Colonic mucosa (tissue), 4 donors: Measurements from ENCODE around the gene COX4I2. TPM values are rescaled to one million over a fixed set of nuclear protein-coding genes. Genes with fewer than 3 reads are reported as not detected.

ENCODE experiments used
- DNase-seq: peaks from one replicate; pipeline ENCODE4 v3.0.0-alpha.2; 2020
- H3K27ac ChIP-seq: fragments of 200-600 bp; one replicate; pipeline ENCODE4 v1.8.0; 2021
- H3K27me3 ChIP-seq: fragments of 200-600 bp; one replicate; pipeline ENCODE4 v1.8.0; 2021
- H3K36me3 ChIP-seq: fragments of 200-600 bp; one replicate; pipeline ENCODE4 v1.8.0; 2021
- H3K4me1 ChIP-seq: fragments of 200-600 bp; one replicate; pipeline ENCODE4 v1.8.0; 2021; ENCODE audit warnings: mild to moderate bottlenecking
- H3K4me3 ChIP-seq: fragments of 200-600 bp; one replicate; pipeline ENCODE4 v1.8.0; 2021
- H3K9ac ChIP-seq, 2 donors: one replicate each; pipeline ENCODE4 v1.7.0; 2013; ENCODE audit warnings: control low read depth in 2 of 2, low read depth in 2 of 2, low read length in 2 of 2
- H3K9me3 ChIP-seq: fragments of 200-600 bp; one replicate; pipeline ENCODE4 v1.8.0; 2021
- intact Hi-C: fragments of 100-400 bp; cut with DNase I; formaldehyde crosslinking; loops from one replicate; pipeline ENCODE4 v1.14.1; 2022
- total RNA-seq, 2 donors: library from RNA; stranded (reverse); fragmentation: NEBNext Ultra II Directional in 1 of 2; extraction: Animal tissue kit (Norgen Biotek cat#: 25700) in 1 of 2; gene quantifications; one replicate each; pipeline ENCODE4 v1.2.1, GENCODE V29; 2021
- TF ChIP-seq, protein P1 (sequence below): fragments of 200-600 bp; IDR thresholded peaks from one replicate; pipeline ENCODE4 v1.8.0; 2022; ENCODE audit warnings: antibody characterized with exemption, mild to moderate bottlenecking
- donor health status: healthy.
- donor health status: DM: no; HTN: no; CAD: no.
- donor health status: DM: no; HTN: no; CAD: no.

Gene COX4I2
- total RNA-seq, 2 donors from 2014 or later = 0.52 TPM; not detected in 1

DNA sequence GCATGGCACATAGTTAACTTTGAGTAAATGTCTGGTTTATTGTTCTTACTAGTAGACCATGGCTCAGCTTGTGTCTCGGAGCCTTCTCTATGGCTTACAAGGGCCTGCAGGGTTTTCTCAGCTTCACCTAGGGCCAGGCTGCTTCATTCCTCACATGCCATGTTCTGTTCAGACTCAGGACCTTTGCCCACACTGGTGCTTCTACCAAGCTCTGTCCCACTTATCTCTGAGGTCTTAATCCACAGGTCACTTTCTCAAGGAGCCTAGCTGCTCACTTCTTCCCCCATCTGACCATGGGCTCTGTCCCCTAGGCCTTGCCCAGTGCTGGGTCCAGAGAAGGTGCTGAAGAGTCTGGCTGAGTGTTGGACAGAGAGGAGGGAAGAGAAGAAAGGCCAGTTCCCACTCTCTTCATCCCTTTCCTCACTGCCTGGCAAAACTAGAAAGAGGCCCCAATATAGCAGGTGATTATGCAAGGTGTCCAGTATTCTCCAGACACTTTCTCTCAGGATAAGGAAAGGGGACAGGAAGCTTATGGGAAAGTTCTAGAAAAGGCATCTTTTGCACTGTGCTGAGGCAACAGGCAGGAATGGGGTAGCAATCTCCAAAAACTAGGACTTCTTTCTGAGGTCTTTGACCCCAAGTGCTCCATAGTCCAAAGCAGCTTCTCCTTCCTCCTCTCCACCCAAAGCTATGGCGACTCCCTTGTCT is 40.0 kb downstream of the COX4I2 start:
- DNase-seq = no peak
- TF ChIP-seq, protein P1, sequence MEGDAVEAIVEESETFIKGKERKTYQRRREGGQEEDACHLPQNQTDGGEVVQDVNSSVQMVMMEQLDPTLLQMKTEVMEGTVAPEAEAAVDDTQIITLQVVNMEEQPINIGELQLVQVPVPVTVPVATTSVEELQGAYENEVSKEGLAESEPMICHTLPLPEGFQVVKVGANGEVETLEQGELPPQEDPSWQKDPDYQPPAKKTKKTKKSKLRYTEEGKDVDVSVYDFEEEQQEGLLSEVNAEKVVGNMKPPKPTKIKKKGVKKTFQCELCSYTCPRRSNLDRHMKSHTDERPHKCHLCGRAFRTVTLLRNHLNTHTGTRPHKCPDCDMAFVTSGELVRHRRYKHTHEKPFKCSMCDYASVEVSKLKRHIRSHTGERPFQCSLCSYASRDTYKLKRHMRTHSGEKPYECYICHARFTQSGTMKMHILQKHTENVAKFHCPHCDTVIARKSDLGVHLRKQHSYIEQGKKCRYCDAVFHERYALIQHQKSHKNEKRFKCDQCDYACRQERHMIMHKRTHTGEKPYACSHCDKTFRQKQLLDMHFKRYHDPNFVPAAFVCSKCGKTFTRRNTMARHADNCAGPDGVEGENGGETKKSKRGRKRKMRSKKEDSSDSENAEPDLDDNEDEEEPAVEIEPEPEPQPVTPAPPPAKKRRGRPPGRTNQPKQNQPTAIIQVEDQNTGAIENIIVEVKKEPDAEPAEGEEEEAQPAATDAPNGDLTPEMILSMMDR = no peak
- H3K27me3 ChIP-seq = no peaks in the 10 kb centered on the region
- no peaks in the 10 kb centered on the region for H3K36me3 ChIP-seq
- H3K4me3 ChIP-seq = no peak overlapping the region
- H3K4me1 ChIP-seq = peaks cover 6% of the 10 kb centered on the region
- H3K9ac ChIP-seq = no peak overlapping the region
- intact Hi-C loops = no loop called here
- no peaks in the 10 kb centered on the region for H3K9me3 ChIP-seq
- H3K27ac ChIP-seq = no peak overlapping the region

DNA sequence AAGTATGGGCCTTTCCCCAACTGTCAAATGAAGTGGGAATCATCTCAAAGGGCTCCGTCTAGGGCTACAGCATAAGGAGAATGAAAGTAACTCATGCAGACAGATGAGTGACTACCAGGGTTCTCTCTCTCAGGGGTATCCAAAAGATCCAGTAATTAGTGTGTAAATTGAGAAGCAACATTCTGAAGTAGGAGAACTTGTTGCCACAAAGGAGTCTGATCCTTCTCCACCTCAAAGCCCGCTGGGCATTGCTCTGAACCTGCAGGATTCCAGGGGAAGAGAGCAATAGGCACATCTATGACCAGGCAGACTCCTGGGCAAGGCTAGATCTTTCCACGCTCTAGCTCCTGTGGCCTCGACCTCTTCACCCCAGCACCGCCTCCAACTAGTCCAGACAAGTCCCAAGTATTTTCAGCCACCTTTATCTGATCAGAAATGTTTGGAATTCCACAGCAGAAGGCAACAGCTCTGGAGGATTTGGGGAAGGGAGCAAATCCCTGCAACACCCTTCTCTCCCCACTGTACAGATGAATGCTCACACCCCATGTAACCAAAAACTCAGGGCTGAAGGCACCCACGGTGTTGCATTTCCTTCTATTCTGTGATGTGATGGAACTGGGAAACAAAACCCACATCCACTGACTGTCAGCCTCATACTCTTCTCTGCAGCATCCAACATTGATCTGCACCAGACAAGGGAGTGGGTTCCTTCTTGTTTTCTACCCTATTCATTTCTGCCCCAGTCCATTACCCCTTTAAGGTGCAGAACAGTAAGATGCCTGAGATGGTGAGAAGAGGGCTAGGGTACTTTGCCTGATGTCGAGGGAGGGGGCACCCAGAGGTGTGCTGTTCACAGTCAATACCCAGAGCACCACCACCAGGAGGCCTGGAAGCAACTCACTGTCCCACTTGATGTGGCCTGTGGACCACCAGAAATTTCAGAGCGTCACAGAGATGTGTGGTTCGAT is 41.0 kb downstream of the COX4I2 start:
- H3K36me3 ChIP-seq = no peaks in the 10 kb centered on the region
- intact Hi-C loops = no loop called here
- H3K4me3 ChIP-seq = no peak overlapping the region
- TF ChIP-seq, protein P1 = no peak
- no peak for DNase-seq
- H3K27me3 ChIP-seq = no peaks in the 10 kb centered on the region
- no peak overlapping the region for H3K27ac ChIP-seq
- H3K9me3 ChIP-seq = no peaks in the 10 kb centered on the region
- peaks cover 6% of the 10 kb centered on the region for H3K4me1 ChIP-seq
- H3K9ac ChIP-seq = no peak overlapping the region

DNA sequence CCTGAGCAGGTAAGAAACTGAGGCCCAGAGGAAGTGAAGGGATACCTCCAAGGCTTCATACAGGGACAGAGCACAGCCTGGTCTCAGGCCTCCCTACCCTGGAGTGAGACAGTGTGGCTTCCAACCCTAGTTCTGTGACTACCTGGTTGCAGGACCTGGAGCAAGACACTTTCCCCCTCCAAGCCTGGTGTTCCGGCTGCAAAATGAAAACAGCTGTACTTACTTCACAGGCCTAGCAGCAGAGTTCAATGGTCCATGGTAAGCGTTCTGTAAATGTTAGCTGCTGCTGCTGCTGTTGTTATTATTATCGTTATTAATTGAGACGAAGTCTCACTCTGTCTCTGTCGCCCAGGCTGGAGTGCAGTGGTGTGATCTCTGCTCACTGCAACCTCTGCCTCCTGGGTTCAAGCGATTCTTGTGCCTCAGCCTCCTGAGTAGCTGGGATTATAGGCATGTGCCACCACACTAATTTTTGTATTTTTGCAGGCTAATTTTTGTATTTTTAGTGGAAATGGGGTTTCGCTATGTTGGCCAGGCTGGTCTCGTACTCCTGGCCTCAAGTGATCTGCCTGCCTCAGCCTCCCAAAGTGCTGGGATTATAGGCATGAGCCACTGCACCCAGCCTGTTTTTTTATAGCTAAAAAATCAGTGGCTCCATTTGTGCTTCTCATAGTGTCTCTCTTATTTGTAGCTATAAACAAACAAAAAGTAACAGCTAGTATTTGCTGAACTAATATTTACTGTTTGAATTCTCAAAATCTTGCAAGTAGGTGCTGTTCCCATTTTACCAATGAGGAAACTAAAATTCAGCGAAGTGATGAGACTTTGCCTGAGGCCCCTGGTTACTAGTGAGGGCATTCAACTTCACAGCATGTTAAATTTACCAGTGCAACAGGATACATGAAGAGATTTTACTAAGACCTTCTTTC is 41.9 kb downstream of the COX4I2 start:
- Histone ChIP-seq H3K9me3 (no peaks in the 10 kb centered on the region), H3K4me1 (no peaks in the 10 kb centered on the region), H3K9ac (no peak overlapping the region), H3K4me3 (no peak overlapping the region), H3K27ac (no peak overlapping the region), H3K36me3 (no peaks in the 10 kb centered on the region), H3K27me3 (no peaks in the 10 kb centered on the region)
- no peak for DNase-seq
- intact Hi-C loops = no loop called here
- TF ChIP-seq, protein P1 = no peak

DNA sequence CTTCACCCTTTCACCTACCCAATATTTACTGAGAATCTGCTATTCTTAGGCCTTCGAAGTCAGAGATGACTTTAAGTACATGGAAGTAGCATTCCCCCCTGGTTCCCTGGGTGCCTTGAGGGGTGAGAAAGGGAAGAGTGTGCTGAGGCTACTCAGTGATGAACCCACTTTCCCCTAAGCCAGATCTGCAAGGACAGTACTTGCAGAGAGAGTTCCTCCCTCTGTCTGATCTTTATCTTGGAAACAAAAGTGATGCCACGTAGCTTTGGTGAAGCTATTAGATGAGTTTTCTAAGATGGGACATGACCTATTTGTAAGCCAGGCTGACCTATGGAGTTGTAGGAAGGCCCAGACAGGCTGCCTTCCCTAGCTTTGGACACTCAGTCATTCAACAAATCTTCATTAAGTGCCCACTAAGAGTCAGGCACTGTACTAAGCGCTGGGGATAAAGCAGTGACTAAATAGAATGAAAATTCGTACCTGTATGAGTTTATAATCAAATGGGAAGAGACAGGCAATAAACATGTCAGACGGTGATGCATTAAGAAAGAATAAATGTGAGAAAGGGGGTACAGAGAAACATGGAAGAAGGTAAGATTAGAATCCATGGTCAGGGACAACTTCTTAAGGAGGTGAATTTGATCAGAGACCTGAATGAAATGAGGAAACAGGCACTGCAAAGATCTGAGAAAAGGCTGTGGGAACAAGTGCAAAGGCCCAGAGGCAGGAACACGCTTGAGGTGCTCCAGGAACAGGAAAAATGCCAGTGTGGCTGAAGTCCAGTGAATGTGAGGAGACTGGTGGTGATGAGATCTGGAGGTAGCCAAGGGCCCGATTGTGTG is 42.8 kb downstream of the COX4I2 start:
- intact Hi-C loops = no loop called here
- Histone ChIP-seq H3K4me1 (no peaks in the 10 kb centered on the region), H3K36me3 (no peaks in the 10 kb centered on the region), H3K9me3 (no peaks in the 10 kb centered on the region), H3K27ac (no peak overlapping the region), H3K9ac (no peak overlapping the region), H3K27me3 (no peaks in the 10 kb centered on the region), H3K4me3 (no peak overlapping the region)
- TF ChIP-seq, protein P1 = no peak
- DNase-seq = no peak
